IMR-90 (cell line): ENCODE results near the gene LANCL3. TPM values are rescaled to one million over a fixed set of nuclear protein-coding genes. Genes with fewer than 3 reads are reported as not detected.

Experiments
- ATAC-seq: fragments of 200-7000 bp; cut with Tn5 transposase; 2 replicates; pipeline ENCODE4 v1.9.1; 2020; ENCODE audit warnings: low read depth, mild to moderate bottlenecking, moderate library complexity
- BruUV-seq: library from RNA; stranded (reverse); fragments of 400-500 nt; replicated peaks from 2 replicates; lab custom pipeline; 2021; lab: Mats Ljungman, UMichigan
- CTCF ChIA-PET: fragments of 300-600 bp; formaldehyde crosslinking; extraction: SDS; loops from one replicate; lab custom pipeline; 2021; ENCODE audit warnings: antibody characterized with exemption; lab: Yijun Ruan, JAX
- POLR2A ChIA-PET: fragments of 300-600 bp; sonication (Branson Sonifier 250); formaldehyde crosslinking; loops from one replicate; lab custom pipeline; 2022; ENCODE audit warnings: antibody characterized with exemption; ENCODE audit not compliant: unreplicated experiment; lab: Charles Lee
- DNase-seq: peaks from one replicate; pipeline ENCODE4 v3.0.0; 2013
- H2AFZ ChIP-seq: replicated peaks from 2 replicates; pipeline ENCODE3; 2013; ENCODE audit warnings: low read length, mild to moderate bottlenecking; ENCODE audit not compliant: poor library complexity
- H2AK5ac ChIP-seq: 2 replicates; pipeline ENCODE4 v1.6.1; 2013; ENCODE audit warnings: low read depth, low read length, inconsistent platforms
- H2AK9ac ChIP-seq: replicated peaks from 2 replicates; pipeline ENCODE3; 2013; ENCODE audit warnings: mild to moderate bottlenecking, low read depth, low read length, moderate library complexity; ENCODE audit not compliant: poor library complexity
- H2BK120ac ChIP-seq: 2 replicates; pipeline ENCODE4 v1.6.1; 2013; ENCODE audit warnings: low read depth, low read length, inconsistent platforms
- H2BK15ac ChIP-seq: 3 replicates; pipeline ENCODE4 v1.6.1; 2013; ENCODE audit warnings: low read depth, low read length, inconsistent platforms
- H2BK20ac ChIP-seq: 2 replicates; pipeline ENCODE4 v1.6.1; 2013; ENCODE audit warnings: low read depth, mild to moderate bottlenecking, inconsistent platforms, low read length, moderate library complexity
- H2BK5ac ChIP-seq: 2 replicates; pipeline ENCODE4 v1.6.1; 2013; ENCODE audit warnings: mild to moderate bottlenecking, low read depth, low read length, inconsistent platforms; ENCODE audit not compliant: poor library complexity, severe bottlenecking
- H3K14ac ChIP-seq: replicated peaks from 2 replicates; pipeline ENCODE4 v1.6.1; 2013; ENCODE audit warnings: low read depth, low read length, inconsistent platforms
- H3K18ac ChIP-seq: 2 replicates; pipeline ENCODE4 v1.6.1; 2013; ENCODE audit warnings: low read depth, low read length, control low read depth
- H3K23ac ChIP-seq: 2 replicates; pipeline ENCODE4 v1.6.1; 2013; ENCODE audit warnings: low read depth, low read length, inconsistent platforms
- H3K27ac ChIP-seq: 2 replicates; pipeline ENCODE4 v1.5.1; 2013; ENCODE audit warnings: mild to moderate bottlenecking, control low read depth, low read length; ENCODE audit not compliant: insufficient read depth
- H3K27me3 ChIP-seq: 2 replicates; pipeline ENCODE4 v1.6.1; 2013; ENCODE audit warnings: low read length; ENCODE audit not compliant: control insufficient read depth, insufficient read depth
- H3K36me3 ChIP-seq: 2 replicates; pipeline ENCODE4 v1.6.1; 2013; ENCODE audit warnings: low read length, mixed read lengths; ENCODE audit not compliant: control insufficient read depth, insufficient read depth
- H3K4ac ChIP-seq: 2 replicates; pipeline ENCODE4 v1.6.1; 2013; ENCODE audit warnings: low read depth, low read length, inconsistent platforms
- H3K4me1 ChIP-seq: 2 replicates; pipeline ENCODE4 v1.6.1; 2013; ENCODE audit warnings: low read length, mixed read lengths; ENCODE audit not compliant: control insufficient read depth, insufficient read depth
- H3K4me2 ChIP-seq: 2 replicates; pipeline ENCODE4 v1.6.1; 2013; ENCODE audit warnings: low read depth, mild to moderate bottlenecking, control low read depth, low read length, moderate library complexity
- H3K4me3 ChIP-seq: 2 replicates; pipeline ENCODE4 v1.5.1; 2013; ENCODE audit warnings: low read depth, mild to moderate bottlenecking, control low read depth, low read length, moderate library complexity; ENCODE audit not compliant: insufficient read depth
- H3K56ac ChIP-seq: 2 replicates; pipeline ENCODE4 v1.6.1; 2013; ENCODE audit warnings: low read length, inconsistent platforms; ENCODE audit not compliant: insufficient read depth; ENCODE audit errors: extremely low read depth
- H3K79me1 ChIP-seq, 2 experiments: 2 replicates each; pipeline ENCODE4 v1.6.1; 2013; ENCODE audit warnings: low read length in 2 of 2, inconsistent platforms in 1 of 2, low read depth in 1 of 2
- H3K9ac ChIP-seq: 2 replicates; pipeline ENCODE4 v1.6.1; 2013; ENCODE audit warnings: low read depth, low read length, control low read depth
- H3K9me1 ChIP-seq: 2 replicates; pipeline ENCODE4 v1.6.1; 2013; ENCODE audit warnings: low read length, inconsistent platforms; ENCODE audit not compliant: insufficient read depth
- H3K9me3 ChIP-seq: 2 replicates; pipeline ENCODE4 v1.6.1; 2013; ENCODE audit warnings: low read length; ENCODE audit not compliant: control insufficient read depth, insufficient read depth
- H4K20me1 ChIP-seq: 2 replicates; pipeline ENCODE4 v1.6.1; 2013; ENCODE audit warnings: low read length, inconsistent platforms; ENCODE audit not compliant: insufficient read depth
- H4K5ac ChIP-seq: 2 replicates; pipeline ENCODE4 v1.6.1; 2013; ENCODE audit warnings: mild to moderate bottlenecking, low read depth, low read length, control low read depth
- H4K8ac ChIP-seq, 2 experiments: 2 replicates each; pipeline ENCODE4 v1.6.1; 2013; ENCODE audit warnings: low read depth in 2 of 2, low read length in 2 of 2, control low read depth in 1 of 2, inconsistent platforms in 1 of 2
- H4K91ac ChIP-seq: 2 replicates; pipeline ENCODE4 v1.6.1; 2013; ENCODE audit warnings: low read depth, low read length, inconsistent platforms; ENCODE audit not compliant: insufficient read depth
- CEBPB ChIP-seq: IDR thresholded peaks from 2 replicates; pipeline ENCODE4 v1.6.1; 2012; ENCODE audit warnings: low read depth, low read length, improper control_type of control experiment
- CHD1 ChIP-seq: IDR thresholded peaks from 2 replicates; pipeline ENCODE4 v1.6.1; 2012; ENCODE audit warnings: low read depth, low read length, improper control_type of control experiment
- NFE2L2 ChIP-seq: fragments of 150-350 bp; IDR thresholded peaks from 2 replicates; pipeline ENCODE4 v1.6.1; 2016; ENCODE audit warnings: low read depth, mild to moderate bottlenecking, low read length
- POLR2A ChIP-seq: IDR thresholded peaks from 2 replicates; pipeline ENCODE4 v1.6.1; 2012; ENCODE audit warnings: mild to moderate bottlenecking, low read depth, low read length
- SMC3 ChIP-seq: fragments of 150-350 bp; IDR thresholded peaks from 2 replicates; pipeline ENCODE4 v1.6.1; 2016; ENCODE audit warnings: low read depth, mild to moderate bottlenecking, antibody characterized with exemption, low read length, moderate library complexity
- WGBS, 2 experiments: methylation state at CpG; one replicate each; pipeline versions ENCODE4 v1.1.5 to v1.1.7; 2013; ENCODE audit warnings: missing lambda C conversion rate in 2 of 2; ENCODE audit not compliant: insufficient read length in 1 of 2; ENCODE audit errors: extremely low coverage in 2 of 2; 5-methylcytosine and 5-hydroxymethylcytosine counted together
- dilution Hi-C: fragments of 300-500 bp; cut with HindIII; formaldehyde crosslinking; loops from one replicate; pipeline ENCODE4 v1.14.3; 2018; ENCODE audit warnings: low sequenced_read_pairs; ENCODE audit not compliant: unreplicated experiment
- in situ Hi-C: fragments of 300-500 bp; cut with MboI; formaldehyde crosslinking; loops from 3 replicates; pipeline ENCODE4 v1.14.3; 2019; ENCODE audit warnings: low sequenced_read_pairs, inconsistent platforms, mixed read lengths
- intact Hi-C: fragments of 100-400 bp; cut with micrococcal nuclease; formaldehyde crosslinking; loops from 2 replicates; pipeline ENCODE4 v1.10.0; 2022
- polyA plus RNA-seq, 3 experiments: library from polyadenylated mRNA; depleted of rRNA; stranded (reverse); fragments of >200 nt; gene quantifications; 2 replicates each; pipeline ENCODE4 v1.2.3, GENCODE V29; 2012; ENCODE audit warnings: low replicate concordance in 1 of 3
- total RNA-seq: library from RNA; depleted of rRNA; stranded (reverse); fragments of >200 nt; gene quantifications from 2 replicates; pipeline ENCODE4 v1.2.3, GENCODE V29; 2012
- TF ChIP-seq, protein P1 (sequence below): fragments of 150-350 bp; IDR thresholded peaks from 2 replicates; pipeline ENCODE4 v1.6.1; 2017; ENCODE audit warnings: mild to moderate bottlenecking, antibody characterized with exemption, low read length, low read depth
- TF ChIP-seq, protein P2 (sequence below): conservative IDR thresholded peaks from 2 replicates; pipeline ENCODE4 v1.5.1; 2012; ENCODE audit warnings: mild to moderate bottlenecking, low read depth, low read length, improper control_type of control experiment

The LANCL3 gene
- total and polyA plus RNA-seq, 2 of the 4 experiments (the other 2 are of a cell fraction) = not detected

DNA sequence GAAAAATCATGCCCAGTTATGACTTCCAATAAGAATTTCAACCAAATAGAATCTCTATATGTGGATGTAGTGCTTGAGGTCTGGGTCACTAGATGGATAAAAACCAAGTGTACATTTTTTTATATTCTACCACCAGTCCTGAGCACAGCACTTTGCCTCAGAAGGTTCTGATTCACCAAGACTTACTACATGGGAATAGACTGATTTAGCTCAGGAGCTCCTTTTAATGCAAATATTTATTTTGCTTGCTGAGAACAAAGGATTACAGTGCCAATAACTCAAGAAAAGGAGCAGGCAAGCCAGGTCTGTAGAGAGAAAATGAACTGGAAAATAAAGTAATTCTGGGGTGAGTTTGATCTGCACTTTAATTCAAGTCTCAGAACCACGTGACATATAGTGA lies 107.8 kb downstream of the LANCL3 start:
- Histone ChIP-seq H3K14ac (no peak overlapping the region), H2AK5ac (no peak overlapping the region), H3K27ac (no peak overlapping the region), H4K8ac (no peak overlapping the region), H4K5ac (no peak overlapping the region), H3K9me3 (no peaks in the 10 kb centered on the region), H2BK120ac (no peak overlapping the region), H2BK15ac (no peak overlapping the region), H3K9ac (no peak overlapping the region), H2AK9ac (no peak overlapping the region), H2BK20ac (no peak overlapping the region), H3K18ac (no peak overlapping the region), H4K91ac (no peak overlapping the region), H2AFZ (no peak overlapping the region), H3K4me3 (no peak overlapping the region), H2BK5ac (no peak overlapping the region), H3K23ac (no peak overlapping the region), H3K36me3 (no peaks in the 10 kb centered on the region), H4K20me1 (no peaks in the 10 kb centered on the region), H3K4ac (no peak overlapping the region), H3K79me1 (no peaks in the 10 kb centered on the region), H3K4me2 (no peak overlapping the region), H3K56ac (no peak overlapping the region), H3K4me1 (no peaks in the 10 kb centered on the region), H3K27me3 (peaks cover 2% of the 10 kb centered on the region), H3K9me1 (no peaks in the 10 kb centered on the region)
- dilution Hi-C loops (no loop called here), in situ Hi-C loops (no loop called here), intact Hi-C loops (no loop called here)
- ChIA-PET CTCF (no interaction called here), POLR2A (no interaction called here)
- ATAC-seq (no peak), DNase-seq (no peak)
- BruUV-seq = no TSS peak
- TF ChIP-seq CHD1 (no peak), SMC3 (no peak), POLR2A (no peak), CEBPB (no peak), NFE2L2 (no peak)
- TF ChIP-seq, protein P1, sequence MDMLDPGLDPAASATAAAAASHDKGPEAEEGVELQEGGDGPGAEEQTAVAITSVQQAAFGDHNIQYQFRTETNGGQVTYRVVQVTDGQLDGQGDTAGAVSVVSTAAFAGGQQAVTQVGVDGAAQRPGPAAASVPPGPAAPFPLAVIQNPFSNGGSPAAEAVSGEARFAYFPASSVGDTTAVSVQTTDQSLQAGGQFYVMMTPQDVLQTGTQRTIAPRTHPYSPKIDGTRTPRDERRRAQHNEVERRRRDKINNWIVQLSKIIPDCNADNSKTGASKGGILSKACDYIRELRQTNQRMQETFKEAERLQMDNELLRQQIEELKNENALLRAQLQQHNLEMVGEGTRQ = no peak
- TF ChIP-seq, protein P2, sequence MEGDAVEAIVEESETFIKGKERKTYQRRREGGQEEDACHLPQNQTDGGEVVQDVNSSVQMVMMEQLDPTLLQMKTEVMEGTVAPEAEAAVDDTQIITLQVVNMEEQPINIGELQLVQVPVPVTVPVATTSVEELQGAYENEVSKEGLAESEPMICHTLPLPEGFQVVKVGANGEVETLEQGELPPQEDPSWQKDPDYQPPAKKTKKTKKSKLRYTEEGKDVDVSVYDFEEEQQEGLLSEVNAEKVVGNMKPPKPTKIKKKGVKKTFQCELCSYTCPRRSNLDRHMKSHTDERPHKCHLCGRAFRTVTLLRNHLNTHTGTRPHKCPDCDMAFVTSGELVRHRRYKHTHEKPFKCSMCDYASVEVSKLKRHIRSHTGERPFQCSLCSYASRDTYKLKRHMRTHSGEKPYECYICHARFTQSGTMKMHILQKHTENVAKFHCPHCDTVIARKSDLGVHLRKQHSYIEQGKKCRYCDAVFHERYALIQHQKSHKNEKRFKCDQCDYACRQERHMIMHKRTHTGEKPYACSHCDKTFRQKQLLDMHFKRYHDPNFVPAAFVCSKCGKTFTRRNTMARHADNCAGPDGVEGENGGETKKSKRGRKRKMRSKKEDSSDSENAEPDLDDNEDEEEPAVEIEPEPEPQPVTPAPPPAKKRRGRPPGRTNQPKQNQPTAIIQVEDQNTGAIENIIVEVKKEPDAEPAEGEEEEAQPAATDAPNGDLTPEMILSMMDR = no peak
- no CpG with 5 or more reads among the region's 1 CpG for WGBS, 2 experiments
